ENCODE measurements around the gene ZNF821. TPM values are rescaled to one million over a fixed set of nuclear protein-coding genes. Genes with fewer than 3 reads are reported as not detected.
"Not testable (repeated sequence)": the region's sequence is repeated elsewhere in the genome, so short reads cannot be mapped to it uniquely, and the experiment has no call there.

The ZNF821 gene
- total RNA-seq, 1 donor from 2014 or later: 6.4 TPM

DNA sequence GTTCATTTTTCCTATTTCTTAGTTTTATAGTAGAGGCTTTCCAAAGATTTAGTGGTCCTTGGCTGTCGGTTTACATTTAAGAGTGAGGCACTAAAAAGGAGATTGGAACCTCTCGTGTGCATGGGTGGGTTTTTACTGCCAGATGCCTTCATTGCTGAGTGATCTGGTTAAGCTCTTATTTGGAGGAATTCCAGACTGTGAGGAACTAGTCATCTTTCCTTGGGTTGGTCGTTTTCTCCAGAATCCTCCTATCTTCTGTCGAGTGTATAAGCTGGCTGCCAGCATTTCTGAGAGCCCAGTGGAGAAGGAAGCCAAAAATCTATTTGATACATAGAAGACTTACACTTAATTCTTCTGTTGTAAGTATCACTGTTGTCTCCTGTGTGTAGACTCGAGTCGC is 33.9 kb upstream of the ZNF821 start:
- H3K4me3 Mint-ChIP-seq: no peak overlapping the region
- H3K27me3 Mint-ChIP-seq (ENCODE audit: insufficient read depth): no peaks in the 10 kb centered on the region
- DNase-seq (ENCODE audit: low spot score): no peak
- H3K4me1 Mint-ChIP-seq (ENCODE audit: low read depth): peaks cover 31% of the 10 kb centered on the region
- no peaks in the 10 kb centered on the region for H3K9me3 Mint-ChIP-seq
- intact Hi-C loops (cut with micrococcal nuclease): no loop called here
- H3K36me3 Mint-ChIP-seq (ENCODE audit: low read depth): peaks cover 68% of the 10 kb centered on the region
- H3K27ac Mint-ChIP-seq: no peak overlapping the region

DNA sequence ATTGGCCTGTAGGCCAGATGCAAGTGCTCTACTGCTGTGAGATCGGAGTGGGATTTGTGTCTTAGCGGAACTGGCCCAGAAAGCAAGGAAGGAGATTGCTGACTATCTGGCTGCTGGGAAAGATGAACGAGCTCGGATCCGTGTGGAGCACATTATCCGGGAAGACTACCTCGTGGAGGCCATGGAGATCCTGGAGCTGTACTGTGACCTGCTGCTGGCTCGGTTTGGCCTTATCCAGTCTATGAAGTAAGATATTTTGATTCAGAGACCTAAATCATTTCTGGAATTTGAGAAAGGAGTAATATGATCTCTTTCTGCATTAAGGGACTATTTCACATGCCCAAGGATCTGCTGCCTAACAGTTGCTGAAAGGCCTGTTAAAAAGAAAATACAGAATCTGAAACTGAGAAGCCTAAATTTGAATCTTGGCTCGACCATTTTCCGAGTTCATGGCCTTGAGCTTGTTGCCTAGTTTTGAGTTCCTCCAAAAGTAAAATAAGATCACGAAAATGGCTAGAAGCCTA is 32.5 kb upstream of the ZNF821 start:
- no peak for DNase-seq (ENCODE audit: low spot score)
- Mint-ChIP-seq H3K27me3 (ENCODE audit: insufficient read depth) (no peaks in the 10 kb centered on the region), H3K36me3 (ENCODE audit: low read depth) (peaks cover 63% of the 10 kb centered on the region), H3K9me3 (no peaks in the 10 kb centered on the region), H3K4me3 (no peak overlapping the region), H3K4me1 (ENCODE audit: low read depth) (peaks cover 36% of the 10 kb centered on the region), H3K27ac (no peak overlapping the region)
- intact Hi-C loops (cut with micrococcal nuclease): no loop called here

DNA sequence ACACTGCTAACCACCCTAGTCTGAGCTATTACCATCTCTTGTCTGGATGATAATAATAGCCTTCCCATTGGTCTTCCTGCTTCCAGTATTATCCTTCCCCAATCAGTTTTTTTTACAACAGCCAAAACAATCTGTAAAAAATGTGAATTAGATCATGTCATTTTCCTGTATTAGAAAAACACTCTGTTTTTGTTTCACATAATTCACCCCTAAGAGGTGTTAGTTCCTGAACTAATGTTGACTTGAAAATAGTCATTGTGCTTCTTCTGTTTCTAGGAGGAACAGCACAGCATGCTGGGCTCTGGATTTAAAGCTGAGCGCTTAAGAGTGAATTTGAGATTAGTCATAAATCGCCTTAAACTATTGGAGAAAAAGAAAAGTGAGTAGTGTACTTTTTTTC is 31.4 kb upstream of the ZNF821 start:
- no peak overlapping the region for H3K4me3 Mint-ChIP-seq
- peaks cover 36% of the 10 kb centered on the region for H3K4me1 Mint-ChIP-seq (ENCODE audit: low read depth)
- H3K36me3 Mint-ChIP-seq (ENCODE audit: low read depth): peaks cover 53% of the 10 kb centered on the region
- H3K9me3 Mint-ChIP-seq: no peaks in the 10 kb centered on the region
- intact Hi-C loops (cut with micrococcal nuclease): no loop called here
- no peaks in the 10 kb centered on the region for H3K27me3 Mint-ChIP-seq (ENCODE audit: insufficient read depth)
- no peak overlapping the region for H3K27ac Mint-ChIP-seq
- DNase-seq (ENCODE audit: low spot score): no peak

DNA sequence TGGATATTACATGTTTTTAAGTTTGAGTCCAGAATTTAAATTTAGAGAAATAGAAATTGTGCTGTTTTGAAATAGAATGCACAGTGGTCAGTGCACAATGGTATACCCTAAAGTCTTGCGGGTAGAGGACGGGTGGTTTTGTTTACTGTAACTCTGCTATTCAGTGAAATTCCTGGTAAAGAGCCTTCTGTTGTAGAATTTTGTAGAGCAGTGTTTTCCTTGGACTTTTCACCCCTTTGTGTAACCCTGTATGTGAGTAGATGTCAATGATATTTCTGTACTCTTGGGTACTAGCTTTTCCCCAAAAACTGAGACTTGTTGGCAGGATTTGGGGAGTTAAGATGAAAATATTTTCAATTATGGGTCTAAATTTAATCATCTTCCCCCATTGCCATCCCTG is 30.8 kb upstream of the ZNF821 start:
- Mint-ChIP-seq H3K27me3 (ENCODE audit: insufficient read depth) (no peaks in the 10 kb centered on the region), H3K9me3 (no peaks in the 10 kb centered on the region), H3K27ac (peak overlapping the region; percentile 6), H3K36me3 (ENCODE audit: low read depth) (peaks cover 48% of the 10 kb centered on the region), H3K4me1 (ENCODE audit: low read depth) (peaks cover 36% of the 10 kb centered on the region), H3K4me3 (no peak overlapping the region)
- DNase-seq (ENCODE audit: low spot score): no peak
- intact Hi-C loops (cut with micrococcal nuclease): no loop called here

- peaks cover 34% of the 10 kb centered on the region for H3K36me3 Mint-ChIP-seq (ENCODE audit: low read depth)
These were observed 28.7 kb upstream of the ZNF821 start for GRCh38 chr16:71912534-71913275.

DNA sequence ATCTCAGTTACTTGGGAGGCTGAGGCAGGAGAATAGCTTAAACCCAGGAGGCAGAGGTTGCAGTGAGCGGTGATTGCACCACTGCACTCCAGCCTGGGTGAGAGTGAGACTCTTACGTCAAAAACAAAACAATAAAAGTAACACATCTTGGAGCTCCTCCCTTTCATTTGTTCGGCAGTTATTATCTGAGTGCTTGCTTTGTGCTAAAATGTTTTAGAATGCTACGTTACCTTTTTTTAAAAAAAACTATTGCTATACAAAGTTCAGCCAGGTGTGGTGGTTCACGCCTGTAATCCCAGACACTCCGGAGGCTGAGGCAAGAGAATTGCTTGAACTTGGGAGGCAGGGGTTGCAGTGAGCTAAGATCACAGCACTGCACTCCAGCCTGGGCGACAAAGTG is 27.1 kb upstream of the ZNF821 start:
- Mint-ChIP-seq H3K27me3 (ENCODE audit: insufficient read depth) (no peaks in the 10 kb centered on the region), H3K9me3 (no peaks in the 10 kb centered on the region), H3K4me1 (ENCODE audit: low read depth) (peaks cover 27% of the 10 kb centered on the region), H3K36me3 (ENCODE audit: low read depth) (peaks cover 22% of the 10 kb centered on the region), H3K27ac (no peak overlapping the region), H3K4me3 (no peak overlapping the region)
- DNase-seq (ENCODE audit: low spot score): no peak
- intact Hi-C loops (cut with micrococcal nuclease): no loop called here

More at GRCh38 chr16:71912534-71913275, 28.7 kb upstream of the ZNF821 start:
- Mint-ChIP-seq H3K27me3 (ENCODE audit: insufficient read depth) (no peaks in the 10 kb centered on the region), H3K27ac (no peak overlapping the region), H3K4me3 (no peak overlapping the region), H3K4me1 (ENCODE audit: low read depth) (peaks cover 36% of the 10 kb centered on the region), H3K9me3 (no peaks in the 10 kb centered on the region)
- intact Hi-C loops (cut with micrococcal nuclease): no loop called here
- DNase-seq (ENCODE audit: low spot score): no peak

DNA sequence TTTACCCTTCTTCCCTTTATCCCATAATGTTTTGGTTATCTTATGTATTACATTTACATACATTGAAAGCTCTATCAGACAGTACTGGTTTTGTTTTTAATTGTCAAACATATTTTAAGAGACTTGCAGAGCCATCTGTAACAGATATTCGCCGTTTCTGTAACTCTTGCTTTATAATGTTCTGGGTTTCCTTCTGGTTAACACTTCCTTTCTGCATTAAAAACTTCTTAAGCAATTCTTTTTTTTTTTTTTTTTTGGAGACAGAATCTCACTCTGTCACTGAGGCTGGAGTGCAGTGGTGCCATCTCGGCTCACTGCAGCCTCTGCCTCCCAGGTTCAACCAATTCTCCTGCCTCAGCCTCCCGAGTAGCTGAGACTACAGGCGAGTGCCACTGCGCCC is 21.8 kb upstream of the ZNF821 start:
- H3K27ac Mint-ChIP-seq: peak overlapping the region; percentile 8
- peak overlapping the region; percentile 11 for H3K4me3 Mint-ChIP-seq
- H3K9me3 Mint-ChIP-seq; DNase-seq (ENCODE audit: low spot score); H3K27me3 Mint-ChIP-seq (ENCODE audit: insufficient read depth); intact Hi-C loops (cut with micrococcal nuclease); H3K36me3 Mint-ChIP-seq (ENCODE audit: low read depth): not testable (repeated sequence)
- peaks cover 23% of the 10 kb centered on the region for H3K4me1 Mint-ChIP-seq (ENCODE audit: low read depth)

- no peak overlapping the region for H3K4me3 Mint-ChIP-seq
These were observed 20.3 kb upstream of the ZNF821 start for GRCh38 chr16:71904239-71904638.

DNA sequence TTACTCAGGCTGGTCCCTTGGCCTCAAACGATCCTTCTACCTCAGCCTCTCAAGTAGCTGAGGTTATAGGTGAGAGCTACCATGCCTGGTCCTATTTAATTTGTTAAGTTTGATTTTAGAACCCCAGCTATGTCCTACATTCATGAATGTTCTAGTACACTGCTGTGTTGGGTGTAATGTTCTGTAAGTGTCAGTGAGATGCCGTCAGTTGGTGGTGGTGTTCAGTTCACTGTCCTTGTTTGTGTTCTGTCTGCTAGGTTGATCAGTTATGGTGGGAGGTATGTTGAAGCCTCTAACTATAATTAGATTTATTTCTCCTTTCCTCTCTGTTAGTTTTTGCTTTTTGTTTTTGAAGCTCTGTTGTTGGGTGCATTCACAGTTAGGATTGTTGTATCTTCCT is 19.6 kb upstream of the ZNF821 start:
- Mint-ChIP-seq H3K9me3 (no peaks in the 10 kb centered on the region), H3K4me3 (no peak overlapping the region), H3K27me3 (ENCODE audit: insufficient read depth) (no peaks in the 10 kb centered on the region), H3K27ac (peak overlapping the region; percentile 62), H3K4me1 (ENCODE audit: low read depth) (peaks cover 30% of the 10 kb centered on the region), H3K36me3 (ENCODE audit: low read depth) (peaks cover 13% of the 10 kb centered on the region)
- intact Hi-C loops (cut with micrococcal nuclease): no loop called here
- no peak for DNase-seq (ENCODE audit: low spot score)

More at GRCh38 chr16:71904239-71904638, 20.3 kb upstream of the ZNF821 start:
- peaks cover 30% of the 10 kb centered on the region for H3K4me1 Mint-ChIP-seq (ENCODE audit: low read depth)
- no peaks in the 10 kb centered on the region for H3K27me3 Mint-ChIP-seq (ENCODE audit: insufficient read depth)
- H3K36me3 Mint-ChIP-seq (ENCODE audit: low read depth): peaks cover 13% of the 10 kb centered on the region
- no peaks in the 10 kb centered on the region for H3K9me3 Mint-ChIP-seq
- intact Hi-C loops (cut with micrococcal nuclease): no loop called here
- DNase-seq (ENCODE audit: low spot score): no peak
- H3K27ac Mint-ChIP-seq: no peak overlapping the region

GRCh38 chr16:71902656-71903365 is 18.8 kb upstream of the ZNF821 start:
- H3K27ac Mint-ChIP-seq: no peak overlapping the region
- H3K27me3 Mint-ChIP-seq (ENCODE audit: insufficient read depth): no peaks in the 10 kb centered on the region
- H3K4me1 Mint-ChIP-seq (ENCODE audit: low read depth): peaks cover 30% of the 10 kb centered on the region
- intact Hi-C loops (cut with micrococcal nuclease): no loop called here
- no peaks in the 10 kb centered on the region for H3K9me3 Mint-ChIP-seq
- no peak for DNase-seq (ENCODE audit: low spot score)
- no peak overlapping the region for H3K4me3 Mint-ChIP-seq
- H3K36me3 Mint-ChIP-seq (ENCODE audit: low read depth): peaks cover 13% of the 10 kb centered on the region

DNA sequence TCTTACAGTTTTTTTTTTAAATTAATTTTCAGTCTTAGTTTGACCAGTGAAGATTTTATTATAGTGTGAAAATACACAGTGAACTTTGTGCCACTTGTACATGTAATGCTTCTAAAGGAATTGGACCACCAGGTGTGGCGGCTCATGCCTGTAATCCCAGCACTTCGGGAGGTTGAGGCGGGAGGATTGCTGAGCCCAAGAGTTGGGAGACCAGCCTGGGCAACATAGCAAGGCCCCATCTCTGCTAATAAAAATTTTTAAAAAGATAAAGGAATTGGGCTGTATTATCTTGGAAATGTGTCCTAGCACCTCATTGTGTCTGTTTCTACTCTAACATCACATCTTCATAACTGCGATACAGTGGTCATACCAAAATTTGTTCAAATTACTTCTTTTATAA is 15.2 kb upstream of the ZNF821 start:
- DNase-seq (ENCODE audit: low spot score): no peak
- H3K4me3 Mint-ChIP-seq: no peak overlapping the region
- H3K9me3 Mint-ChIP-seq: no peaks in the 10 kb centered on the region
- intact Hi-C loops (cut with micrococcal nuclease): no loop called here
- H3K27me3 Mint-ChIP-seq (ENCODE audit: insufficient read depth): no peaks in the 10 kb centered on the region
- H3K36me3 Mint-ChIP-seq (ENCODE audit: low read depth): peaks cover 13% of the 10 kb centered on the region
- H3K27ac Mint-ChIP-seq: no peak overlapping the region
- H3K4me1 Mint-ChIP-seq (ENCODE audit: low read depth): peaks cover 32% of the 10 kb centered on the region

DNA sequence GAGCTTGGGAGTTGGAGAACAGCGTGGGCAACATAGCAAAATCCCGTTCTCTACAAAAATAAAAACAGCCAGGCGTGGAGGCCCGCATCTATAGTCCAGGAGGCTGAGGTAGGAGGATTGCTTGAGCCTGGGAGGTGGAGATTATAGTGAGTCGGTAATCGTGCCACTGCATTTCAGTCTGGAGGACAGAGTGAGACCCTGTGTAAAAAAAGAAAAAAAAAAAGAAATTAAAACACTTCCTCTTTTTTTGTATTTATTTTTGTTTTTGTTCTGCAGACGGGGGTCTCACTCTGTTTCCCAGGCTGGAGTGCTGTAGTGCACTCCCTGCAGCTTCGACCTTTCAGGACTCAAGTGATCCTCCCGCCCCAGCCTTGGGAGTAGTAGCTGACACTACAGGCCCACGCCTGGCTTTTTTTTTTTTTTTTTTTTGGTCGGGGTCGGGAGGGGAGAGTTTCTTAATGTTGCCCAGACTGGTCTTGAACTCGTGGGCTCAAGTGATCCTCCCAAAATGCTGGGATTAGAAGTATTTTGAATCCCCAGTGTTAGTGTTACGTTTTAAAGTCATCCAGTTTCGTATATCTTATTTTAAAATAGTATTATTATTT is 12.9 kb upstream of the ZNF821 start:
- no peak for DNase-seq (ENCODE audit: low spot score)
- H3K4me1 Mint-ChIP-seq (ENCODE audit: low read depth): peaks cover 18% of the 10 kb centered on the region
- H3K27me3 Mint-ChIP-seq (ENCODE audit: insufficient read depth): no peaks in the 10 kb centered on the region
- H3K36me3 Mint-ChIP-seq (ENCODE audit: low read depth): peaks cover 9% of the 10 kb centered on the region
- intact Hi-C loops (cut with micrococcal nuclease): no loop called here
- H3K9me3 Mint-ChIP-seq: no peaks in the 10 kb centered on the region
- H3K4me3 Mint-ChIP-seq: peak overlapping the region; percentile 90
- peak overlapping the region; percentile 22 for H3K27ac Mint-ChIP-seq
